ENCODE results near the gene USP17L13.
A peak's percentile ranks its signal among the peaks of the same experiment; 100 is the strongest.
"Not testable (repeated sequence)": the region's sequence is repeated elsewhere in the genome, so short reads cannot be mapped to it uniquely, and the experiment has no call there.

The USP17L13 gene

GRCh38 chr4:9224596-9224995, at the start of gene USP17L13:
Gene USP17L13 (plus strand): TSS chr4:9224896. CDS start chr4:9224896, 0 bp downstream.
- not testable (repeated sequence) for DNase-seq

- DNase-seq, result not testable (repeated sequence)
Measured at GRCh38 chr4:9210357-9210756, 14.3 kb upstream of the USP17L13 start, which contains the start of gene USP17L10. Gene USP17L10 (plus strand): TSS chr4:9210657. CDS start chr4:9210657, 0 bp downstream.

DNA sequence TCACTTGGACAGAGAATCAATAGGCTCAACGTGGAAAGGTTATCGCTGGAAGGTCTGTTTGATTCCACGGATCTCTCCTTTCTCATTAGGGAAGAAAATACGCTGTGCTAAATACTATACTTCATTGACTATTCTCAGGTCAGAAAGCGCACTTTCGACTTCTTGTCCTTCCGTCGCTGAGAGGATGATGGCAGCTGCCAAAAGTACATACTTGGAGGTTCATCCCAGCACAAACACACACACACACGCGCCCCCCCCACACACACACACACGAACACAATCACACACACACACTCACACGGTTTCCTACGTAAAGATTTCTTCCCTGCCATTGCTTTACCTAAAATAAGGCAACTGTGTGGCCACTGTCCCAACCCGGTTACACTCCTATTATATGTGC, 10.0 kb upstream of the USP17L13 start:
- not testable (repeated sequence) for DNase-seq

- not testable (repeated sequence) for DNase-seq
Measured at GRCh38 chr4:9215105-9215504, 9.6 kb upstream of the USP17L13 start, which contains the start of gene USP17L11. Gene USP17L11 (plus strand): TSS chr4:9215405. CDS start chr4:9215405, 0 bp downstream.

- not testable (repeated sequence) for DNase-seq
Measured at GRCh38 chr4:9219852-9220251, 4.8 kb upstream of the USP17L13 start, which contains the start of gene USP17L12. Gene USP17L12 (plus strand): TSS chr4:9220152. CDS start chr4:9220152, 0 bp downstream.

DNA sequence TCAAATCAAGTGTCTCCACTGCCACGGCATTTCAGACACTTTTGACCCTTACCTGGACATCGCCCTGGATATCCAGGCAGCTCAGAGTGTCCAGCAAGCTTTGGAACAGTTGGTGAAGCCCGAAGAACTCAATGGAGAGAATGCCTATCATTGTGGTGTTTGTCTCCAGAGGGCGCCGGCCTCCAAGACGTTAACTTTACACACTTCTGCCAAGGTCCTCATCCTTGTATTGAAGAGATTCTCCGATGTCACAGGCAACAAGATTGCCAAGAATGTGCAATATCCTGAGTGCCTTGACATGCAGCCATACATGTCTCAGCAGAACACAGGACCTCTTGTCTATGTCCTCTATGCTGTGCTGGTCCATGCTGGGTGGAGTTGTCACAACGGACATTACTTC, 5.6 kb downstream of the USP17L13 start:
- DNase-seq, result not testable (repeated sequence)

GRCh38 chr4:9234085-9234484, 9.4 kb downstream of the USP17L13 start, which contains the start of gene USP17L15:
Gene USP17L15 (plus strand): TSS chr4:9234385. CDS start chr4:9234385, 0 bp downstream.
- not testable (repeated sequence) for DNase-seq

DNA sequence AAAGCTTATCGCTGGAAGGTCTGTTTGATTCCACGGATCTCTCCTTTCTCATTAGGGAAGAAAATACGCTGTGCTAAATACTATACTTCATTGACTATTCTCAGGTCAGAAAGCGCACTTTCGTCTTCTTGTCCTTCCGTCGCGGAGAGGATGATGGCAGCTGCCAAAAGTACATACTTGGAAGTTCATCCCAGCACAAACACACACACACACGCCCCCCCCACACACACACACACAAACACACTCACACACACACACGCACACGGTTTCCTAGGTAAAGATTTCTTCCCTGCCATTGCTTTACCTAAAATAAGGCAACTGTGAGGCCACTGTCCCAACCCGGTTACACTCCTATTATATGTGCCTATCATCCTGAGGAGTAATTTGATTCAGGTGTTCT, 13.8 kb downstream of the USP17L13 start:
- DNase-seq, result not testable (repeated sequence)

DNA sequence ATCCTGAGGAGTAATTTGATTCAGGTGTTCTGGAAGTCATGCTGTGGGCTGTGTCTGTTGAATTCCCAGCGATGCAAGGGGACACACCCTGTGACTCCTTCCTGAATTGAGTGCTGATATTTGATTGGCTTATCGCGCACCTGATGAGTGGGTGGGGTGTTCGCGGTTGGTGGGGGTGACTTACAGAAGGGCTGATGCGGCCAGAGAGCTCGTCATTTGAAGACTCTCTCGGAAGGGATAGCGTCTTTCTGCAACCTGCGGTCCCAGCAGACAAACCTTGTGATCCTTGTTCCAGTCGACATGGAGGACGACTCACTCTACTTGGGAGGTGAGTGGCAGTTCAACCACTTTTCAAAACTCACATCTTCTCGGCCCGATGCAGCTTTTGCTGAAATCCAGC, 18.9 kb downstream of the USP17L13 start, which contains the start of gene USP17L17:
TSS of gene USP17L17 (plus strand) at position 301 of the 400 bp plus-strand sequence. CDS start at position 301, 0 bp downstream.
- not testable (repeated sequence) for DNase-seq

- peak; percentile 0 for DNase-seq
Measured at GRCh38 chr4:9247953-9248680, 23.4 kb downstream of the USP17L13 start, which contains the start of gene USP17L18. Gene USP17L18 (plus strand): TSS chr4:9248630. CDS start chr4:9248630, 0 bp downstream.

DNA sequence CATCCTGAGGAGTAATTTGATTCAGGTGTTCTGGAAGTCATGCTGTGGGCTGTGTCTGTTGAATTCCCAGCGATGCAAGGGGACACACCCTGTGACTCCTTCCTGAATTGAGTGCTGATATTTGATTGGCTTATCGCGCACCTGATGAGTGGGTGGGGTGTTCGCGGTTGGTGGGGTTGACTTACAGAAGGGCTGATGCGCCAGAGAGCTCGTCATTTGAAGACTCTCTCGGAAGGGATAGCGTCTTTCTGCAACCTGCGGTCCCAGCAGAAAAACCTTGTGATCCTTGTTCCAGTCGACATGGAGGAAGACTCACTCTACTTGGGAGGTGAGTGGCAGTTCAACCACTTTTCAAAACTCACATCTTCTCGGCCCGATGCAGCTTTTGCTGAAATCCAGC, 28.4 kb downstream of the USP17L13 start, which contains the start of gene USP17L19:
TSS of gene USP17L19 (plus strand) at position 301 of the 400 bp plus-strand sequence. CDS start at position 301, 0 bp downstream.
- DNase-seq, result not testable (repeated sequence)

DNA sequence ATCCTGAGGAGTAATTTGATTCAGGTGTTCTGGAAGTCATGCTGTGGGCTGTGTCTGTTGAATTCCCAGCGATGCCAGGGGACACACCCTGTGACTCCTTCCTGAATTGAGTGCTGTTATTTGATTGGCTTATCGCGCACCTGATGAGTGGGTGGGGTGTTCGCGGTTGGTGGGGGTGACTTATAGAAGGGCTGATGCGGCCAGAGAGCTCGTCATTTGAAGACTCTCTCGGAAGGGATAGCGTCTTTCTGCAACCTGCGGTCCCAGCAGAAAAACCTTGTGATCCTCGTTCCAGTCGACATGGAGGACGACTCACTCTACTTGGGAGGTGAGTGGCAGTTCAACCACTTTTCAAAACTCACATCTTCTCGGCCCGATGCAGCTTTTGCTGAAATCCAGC, 33.1 kb downstream of the USP17L13 start, which contains the start of gene USP17L20:
TSS of gene USP17L20 (plus strand) at position 301 of the 400 bp plus-strand sequence. CDS start at position 301, 0 bp downstream.
- not testable (repeated sequence) for DNase-seq

GRCh38 chr4:9262572-9262971, 37.9 kb downstream of the USP17L13 start, which contains the start of gene USP17L21:
Gene USP17L21 (plus strand): TSS chr4:9262872. CDS start chr4:9262872, 0 bp downstream.
- not testable (repeated sequence) for DNase-seq

GRCh38 chr4:9267319-9267718, 42.6 kb downstream of the USP17L13 start, which contains the start of gene USP17L22:
Gene USP17L22 (plus strand): TSS chr4:9267619. CDS start chr4:9267619, 0 bp downstream.
- DNase-seq, result not testable (repeated sequence)

DNA sequence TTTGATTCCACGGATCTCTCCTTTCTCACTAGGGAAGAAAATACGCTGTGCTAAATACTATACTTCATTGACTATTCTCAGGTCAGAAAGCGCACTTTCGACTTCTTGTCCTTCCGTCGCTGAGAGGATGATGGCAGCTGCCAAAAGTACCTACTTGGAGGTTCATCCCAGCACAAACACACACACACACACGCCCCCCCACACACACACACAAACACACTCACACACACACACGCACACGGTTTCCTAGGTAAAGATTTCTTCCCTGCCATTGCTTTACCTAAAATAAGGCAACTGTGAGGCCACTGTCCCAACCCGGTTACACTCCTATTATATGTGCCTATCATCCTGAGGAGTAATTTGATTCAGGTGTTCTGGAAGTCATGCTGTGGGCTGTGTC, 47.0 kb downstream of the USP17L13 start:
- peak; percentile 11 for DNase-seq

All from activated T-cell treated with anti-CD3 and anti-CD28 coated beads for 4 hours (primary cell).